ENCODE measurements around the gene GTF2E1.

DNA sequence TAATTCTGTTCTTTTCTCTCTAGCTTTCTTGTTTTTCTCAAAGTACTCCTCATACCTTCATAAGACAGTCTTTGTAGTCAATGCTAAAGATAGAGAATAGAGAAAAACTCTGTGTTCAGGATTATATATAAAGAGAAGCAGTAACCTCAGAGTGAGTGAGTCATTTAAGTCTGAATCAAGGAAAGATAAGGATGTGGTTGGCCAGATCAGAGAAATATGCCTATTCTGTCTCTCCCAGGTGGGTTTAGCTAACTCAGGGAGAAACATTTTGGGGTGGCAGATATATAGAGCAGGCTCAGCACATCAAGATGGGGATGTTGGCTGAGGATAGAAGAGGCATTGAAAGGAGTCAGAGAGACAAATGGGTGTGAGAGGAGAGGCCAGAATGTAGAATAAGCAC lies 31.4 kb downstream of the GTF2E1 start:
- TF ChIP-seq, protein P1, sequence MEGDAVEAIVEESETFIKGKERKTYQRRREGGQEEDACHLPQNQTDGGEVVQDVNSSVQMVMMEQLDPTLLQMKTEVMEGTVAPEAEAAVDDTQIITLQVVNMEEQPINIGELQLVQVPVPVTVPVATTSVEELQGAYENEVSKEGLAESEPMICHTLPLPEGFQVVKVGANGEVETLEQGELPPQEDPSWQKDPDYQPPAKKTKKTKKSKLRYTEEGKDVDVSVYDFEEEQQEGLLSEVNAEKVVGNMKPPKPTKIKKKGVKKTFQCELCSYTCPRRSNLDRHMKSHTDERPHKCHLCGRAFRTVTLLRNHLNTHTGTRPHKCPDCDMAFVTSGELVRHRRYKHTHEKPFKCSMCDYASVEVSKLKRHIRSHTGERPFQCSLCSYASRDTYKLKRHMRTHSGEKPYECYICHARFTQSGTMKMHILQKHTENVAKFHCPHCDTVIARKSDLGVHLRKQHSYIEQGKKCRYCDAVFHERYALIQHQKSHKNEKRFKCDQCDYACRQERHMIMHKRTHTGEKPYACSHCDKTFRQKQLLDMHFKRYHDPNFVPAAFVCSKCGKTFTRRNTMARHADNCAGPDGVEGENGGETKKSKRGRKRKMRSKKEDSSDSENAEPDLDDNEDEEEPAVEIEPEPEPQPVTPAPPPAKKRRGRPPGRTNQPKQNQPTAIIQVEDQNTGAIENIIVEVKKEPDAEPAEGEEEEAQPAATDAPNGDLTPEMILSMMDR (conservative IDR thresholded peaks at IDR 0.05; ENCODE audit: low read depth, low read length), result no peak
- TF ChIP-seq CHD1 (IDR thresholded peaks at IDR 0.05; ENCODE audit: low read depth, low read length), result no peak
- no peak for TF ChIP-seq RFX5 (IDR thresholded peaks at IDR 0.05; ENCODE audit: low read depth, low read length)
- no peak for TF ChIP-seq MAZ (IDR thresholded peaks at IDR 0.05; ENCODE audit: borderline replicate concordance, low read depth, low read length)
- no peak for TF ChIP-seq POLR2A (IDR thresholded peaks at IDR 0.05; ENCODE audit: low read depth, low read length)
- TF ChIP-seq RAD21 (IDR thresholded peaks at IDR 0.05; ENCODE audit: low read length), result no peak
- no peak for TF ChIP-seq SMC3 (IDR thresholded peaks at IDR 0.05; ENCODE audit: low read depth, low read length)
- no peak for TF ChIP-seq RCOR1 (IDR thresholded peaks at IDR 0.05; ENCODE audit: insufficient replicate concordance, low read length)
- TF ChIP-seq MAFK (IDR thresholded peaks at IDR 0.05; ENCODE audit: low read depth, low read length), result no peak

Data from IMR-90 (cell line).